ENCODE measurements around the gene SGPL1. TPM values are rescaled to one million over a fixed set of nuclear protein-coding genes. Genes with fewer than 3 reads are reported as not detected.
A peak's percentile ranks its signal among the peaks of the same experiment; 100 is the strongest.

Gene SGPL1
- total RNA-seq, 1 donor from 2014 or later, result 33.1 TPM

GRCh38 chr10:70799124-70799523 is 16.6 kb upstream of the SGPL1 start:
- intact Hi-C loops (cut with DNase I), result no loop called here
- peak in 1 of 2 donors; percentile 69 for DNase-seq (ENCODE audit: extremely low spot score in 2 of 2)
- Histone ChIP-seq H3K36me3 (no peaks in the 10 kb centered on the region), H3K27ac (no peak overlapping the region), H3K9me3 (no peaks in the 10 kb centered on the region), H3K4me3 (no peak overlapping the region), H3K27me3 (no peaks in the 10 kb centered on the region), H3K4me1 (no peaks in the 10 kb centered on the region)
- no peak for TF ChIP-seq POLR2AphosphoS5 (IDR thresholded peaks at IDR 0.05; ENCODE audit: insufficient read depth in 1 of 2, low read depth in 1 of 2)
- TF ChIP-seq POLR2A (IDR thresholded peaks at IDR 0.05), result no peak
- TF ChIP-seq CTCF (IDR thresholded peaks at IDR 0.05), result no peak

GRCh38 chr10:70801854-70802253 is 13.9 kb upstream of the SGPL1 start:
- no peak for DNase-seq (ENCODE audit: extremely low spot score in 2 of 2)
- H3K27me3 ChIP-seq, result no peaks in the 10 kb centered on the region
- no peaks in the 10 kb centered on the region for H3K4me1 ChIP-seq
- no peak overlapping the region for H3K27ac ChIP-seq
- no peak for TF ChIP-seq POLR2A (IDR thresholded peaks at IDR 0.05)
- TF ChIP-seq CTCF (IDR thresholded peaks at IDR 0.05), result no peak
- TF ChIP-seq POLR2AphosphoS5 (IDR thresholded peaks at IDR 0.05; ENCODE audit: insufficient read depth in 1 of 2, low read depth in 1 of 2), result no peak
- no peak overlapping the region for H3K4me3 ChIP-seq
- intact Hi-C loops (cut with DNase I), result no loop called here
- no peaks in the 10 kb centered on the region for H3K9me3 ChIP-seq
- no peaks in the 10 kb centered on the region for H3K36me3 ChIP-seq

GRCh38 chr10:70803775-70804420 is 11.8 kb upstream of the SGPL1 start:
- no peak for TF ChIP-seq POLR2A (IDR thresholded peaks at IDR 0.05)
- TF ChIP-seq CTCF (IDR thresholded peaks at IDR 0.05), result no peak
- no peak for TF ChIP-seq POLR2AphosphoS5 (IDR thresholded peaks at IDR 0.05; ENCODE audit: insufficient read depth in 1 of 2, low read depth in 1 of 2)
- no peak overlapping the region for H3K27ac ChIP-seq
- peak in 1 of 2 donors; percentile 80 for DNase-seq (ENCODE audit: extremely low spot score in 2 of 2)
- no peak overlapping the region for H3K4me3 ChIP-seq
- no peaks in the 10 kb centered on the region for H3K36me3 ChIP-seq
- H3K9me3 ChIP-seq, result no peaks in the 10 kb centered on the region
- no peaks in the 10 kb centered on the region for H3K27me3 ChIP-seq
- intact Hi-C loops (cut with DNase I), result no loop called here
- no peaks in the 10 kb centered on the region for H3K4me1 ChIP-seq

- no peaks in the 10 kb centered on the region for H3K9me3 ChIP-seq
- no peaks in the 10 kb centered on the region for H3K36me3 ChIP-seq
- no peak overlapping the region for H3K27ac ChIP-seq
- no peaks in the 10 kb centered on the region for H3K27me3 ChIP-seq
- H3K4me3 ChIP-seq, result no peak overlapping the region
- no peak for TF ChIP-seq CTCF (IDR thresholded peaks at IDR 0.05)
- TF ChIP-seq POLR2AphosphoS5 (IDR thresholded peaks at IDR 0.05; ENCODE audit: insufficient read depth in 1 of 2, low read depth in 1 of 2), result peak in 1 of 2 donors; percentile 35
- no peak for TF ChIP-seq POLR2A (IDR thresholded peaks at IDR 0.05)
- DNase-seq (ENCODE audit: extremely low spot score in 2 of 2), result peak in 1 of 2 donors; percentile 20
- intact Hi-C loops (cut with DNase I), result no loop called here
- no peaks in the 10 kb centered on the region for H3K4me1 ChIP-seq
Measured at GRCh38 chr10:70804421-70804808, 11.3 kb upstream of the SGPL1 start.

GRCh38 chr10:70805619-70806215 is 10.0 kb upstream of the SGPL1 start:
- Histone ChIP-seq H3K27me3 (no peaks in the 10 kb centered on the region), H3K27ac (no peak overlapping the region), H3K9me3 (no peaks in the 10 kb centered on the region), H3K36me3 (no peaks in the 10 kb centered on the region), H3K4me3 (no peak overlapping the region), H3K4me1 (no peaks in the 10 kb centered on the region)
- TF ChIP-seq POLR2A (IDR thresholded peaks at IDR 0.05) (no peak), POLR2AphosphoS5 (IDR thresholded peaks at IDR 0.05; ENCODE audit: insufficient read depth in 1 of 2, low read depth in 1 of 2) (no peak), CTCF (IDR thresholded peaks at IDR 0.05) (no peak)
- intact Hi-C loops (cut with DNase I), result no loop called here
- no peak for DNase-seq (ENCODE audit: extremely low spot score in 2 of 2)

All from vagina (tissue), 2 donors.